Esophagus squamous epithelium (tissue), 5 donors: Measurements from ENCODE around the gene INPP5E. TPM values are rescaled to one million over a fixed set of nuclear protein-coding genes. Genes with fewer than 3 reads are reported as not detected.

Experiments
- DNase-seq: peaks from one replicate; lab custom pipeline; 2025; lab: John Stamatoyannopoulos, UW
- H3K27ac ChIP-seq, 4 donors: fragments of 200-600 bp; sonication (generic); one replicate each; pipeline ENCODE4 v1.5.1; 2016 to 2019; ENCODE audit warnings: mild to moderate bottlenecking in 1 of 4
- H3K27me3 ChIP-seq, 4 donors: fragments of 200-600 bp; sonication (generic); 1 replicate in 3 of 4; 2 replicates in 1 of 4; pipeline versions ENCODE4 v1.5.1 to v1.6.0; 2017 to 2021; ENCODE audit warnings: antibody characterized with exemption in 1 of 4
- H3K36me3 ChIP-seq, 3 donors: fragments of 200-600 bp; sonication (generic); one replicate each; pipeline ENCODE4 v1.5.1; 2016 to 2019
- H3K4me1 ChIP-seq, 3 donors: fragments of 200-600 bp; sonication (generic); one replicate each; pipeline ENCODE4 v1.5.1; 2017 to 2019
- H3K4me3 ChIP-seq, 4 donors: fragments of 200-600 bp; sonication (generic); 1 replicate in 3 of 4; 2 replicates in 1 of 4; pipeline ENCODE4 v1.5.1; 2016 to 2019; ENCODE audit warnings: mild to moderate bottlenecking in 2 of 4, moderate library complexity in 1 of 4
- H3K9me3 ChIP-seq, 3 donors: fragments of 200-600 bp; sonication (generic); one replicate each; pipeline ENCODE4 v1.5.1; 2016 to 2019
- CTCF ChIP-seq, 6 experiments: fragments of 450-650 bp in 4 of 6; fragments of 200-600 bp in 2 of 6; sonication (generic) in 2 of 6; IDR thresholded peaks; one replicate each; pipeline ENCODE4 v1.5.1; 2016 to 2019; ENCODE audit warnings: antibody characterized with exemption in 6 of 6, mild to moderate bottlenecking in 4 of 6, moderate library complexity in 4 of 6
- POLR2A ChIP-seq, 4 donors: fragments of 450-650 bp; IDR thresholded peaks; one replicate each; pipeline ENCODE4 v1.6.1; 2017; ENCODE audit warnings: antibody characterized with exemption in 4 of 4, mild to moderate bottlenecking in 4 of 4, moderate library complexity in 3 of 4
- WGBS, 2 donors: methylation state at CpG; one replicate each; pipeline ENCODE4 v1.1.5; 2018; 5-methylcytosine and 5-hydroxymethylcytosine counted together
- intact Hi-C: fragments of 100-400 bp; cut with DNase I; formaldehyde crosslinking; loops from one replicate; pipeline ENCODE4 v1.15.0; 2022
- total RNA-seq, 4 donors: library from RNA; depleted of rRNA; stranded (reverse); fragments of >200 nt; gene quantifications; one replicate each; pipeline ENCODE4 v1.1.0, GENCODE V29; 2016
- donor health status: DM: yes; HTN: yes; CAD: no.

Gene INPP5E
- total RNA-seq, 4 donors from 2014 or later, result 6.2 to 7.8 (median 7.5) TPM

GRCh38 chr9:136445799-136446198 is 6.2 kb upstream of the INPP5E start:
- H3K27me3 ChIP-seq, result no peaks in the 10 kb centered on the region
- no peak for TF ChIP-seq POLR2A (IDR thresholded peaks at IDR 0.05)
- no peak for TF ChIP-seq CTCF (IDR thresholded peaks at IDR 0.05)
- H3K36me3 ChIP-seq, result peaks cover 27 to 100% (median 66%) of the 10 kb centered on the region in 3 donors
- WGBS, 2 donors, result 88% methylated on average over 7 of the region's 7 CpGs
- H3K4me3 ChIP-seq, result no peak overlapping the region
- H3K27ac ChIP-seq, result no peak overlapping the region
- H3K4me1 ChIP-seq, result no peaks in the 10 kb centered on the region
- intact Hi-C loops, result no loop called here
- H3K9me3 ChIP-seq, result no peaks in the 10 kb centered on the region
- DNase-seq, result no peak

GRCh38 chr9:136444102-136444501 is 4.5 kb upstream of the INPP5E start:
- no peaks in the 10 kb centered on the region for H3K9me3 ChIP-seq
- H3K4me3 ChIP-seq, result no peak overlapping the region
- WGBS, 2 donors, result 83 to 94% methylated on average over 6 to 18 of the region's 20 CpGs
- no peak for TF ChIP-seq CTCF (IDR thresholded peaks at IDR 0.05)
- TF ChIP-seq POLR2A (IDR thresholded peaks at IDR 0.05), result no peak
- DNase-seq, result no peak
- no peak overlapping the region for H3K27ac ChIP-seq
- H3K36me3 ChIP-seq, result peaks cover 27 to 88% (median 50%) of the 10 kb centered on the region in 3 donors
- peaks cover 5 to 8% (median 5%) of the 10 kb centered on the region in 3 donors for H3K4me1 ChIP-seq
- H3K27me3 ChIP-seq, result no peaks in the 10 kb centered on the region
- intact Hi-C loops, result no loop called here

GRCh38 chr9:136443687-136444086 is 4.0 kb upstream of the INPP5E start:
- Histone ChIP-seq H3K27me3 (no peaks in the 10 kb centered on the region), H3K4me3 (no peak overlapping the region), H3K36me3 (peaks cover 23 to 83% (median 50%) of the 10 kb centered on the region in 3 donors), H3K9me3 (no peaks in the 10 kb centered on the region), H3K27ac (no peak overlapping the region), H3K4me1 (peaks cover 5 to 12% (median 5%) of the 10 kb centered on the region in 3 donors)
- no peak for DNase-seq
- TF ChIP-seq CTCF (IDR thresholded peaks at IDR 0.05) (no peak), POLR2A (IDR thresholded peaks at IDR 0.05) (no peak)
- intact Hi-C loops, result no loop called here
- WGBS, 2 donors, result 80 to 96% methylated on average over 6 to 7 of the region's 7 CpGs

DNA sequence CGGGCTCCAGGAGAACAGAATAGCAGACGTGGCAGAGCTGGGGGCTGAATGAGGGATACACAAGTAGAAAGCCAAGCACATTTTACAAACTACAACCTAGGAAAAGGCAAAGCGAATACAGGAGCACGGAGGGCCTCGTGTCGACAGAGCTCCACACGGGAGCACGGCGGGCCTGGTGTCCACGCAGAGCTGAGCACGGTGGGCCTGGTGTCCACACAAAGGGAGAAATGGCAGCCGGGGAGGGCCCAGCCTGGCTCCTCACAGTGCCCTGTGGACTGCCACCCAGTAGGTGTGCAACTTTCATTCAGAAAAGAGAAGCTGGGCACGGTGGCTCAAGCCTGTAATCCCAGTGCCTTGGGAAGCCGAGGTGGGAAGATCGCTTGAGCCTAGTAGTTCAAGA is 3.4 kb upstream of the INPP5E start:
- no peak for DNase-seq
- Histone ChIP-seq H3K27me3 (no peaks in the 10 kb centered on the region), H3K4me1 (peaks cover 5 to 18% (median 9%) of the 10 kb centered on the region in 3 donors), H3K9me3 (no peaks in the 10 kb centered on the region), H3K4me3 (no peak overlapping the region), H3K27ac (no peak overlapping the region), H3K36me3 (peaks cover 21 to 77% (median 44%) of the 10 kb centered on the region in 3 donors)
- intact Hi-C loops, result no loop called here
- 91 to 95% methylated on average over 12 to 15 of the region's 15 CpGs for WGBS, 2 donors
- TF ChIP-seq CTCF (IDR thresholded peaks at IDR 0.05), result no peak
- TF ChIP-seq POLR2A (IDR thresholded peaks at IDR 0.05), result no peak

DNA sequence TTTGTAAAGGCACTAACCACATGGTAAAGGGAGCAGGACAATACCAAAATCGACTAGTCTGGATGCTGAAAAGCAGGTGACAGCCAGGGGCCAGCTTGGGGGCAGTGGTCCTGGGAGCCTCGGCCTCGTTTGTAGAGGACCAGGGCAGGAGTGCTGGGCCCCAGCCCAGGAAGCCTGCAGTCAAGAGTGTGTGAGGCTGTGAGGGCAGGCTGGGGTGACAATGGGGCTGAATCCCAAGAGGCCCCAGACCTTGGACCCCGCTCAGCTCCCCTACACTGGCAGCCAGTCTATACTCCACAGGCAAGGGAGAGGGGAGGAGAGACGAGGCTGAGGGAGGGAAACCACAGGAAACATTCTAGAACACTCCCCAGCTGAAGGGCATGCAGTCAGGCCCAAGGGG is 2.6 kb upstream of the INPP5E start:
- WGBS, 2 donors, result 71 to 100% methylated on average over 2 to 3 of the region's 5 CpGs
- intact Hi-C loops, result no loop called here
- H3K4me1 ChIP-seq, result peaks cover 11 to 26% (median 17%) of the 10 kb centered on the region in 3 donors

More for the DNA sequence above, 2.6 kb upstream of the INPP5E start:
- Histone ChIP-seq H3K36me3 (peaks cover 16 to 69% (median 39%) of the 10 kb centered on the region in 3 donors), H3K27ac (no peak overlapping the region), H3K4me3 (no peak overlapping the region), H3K27me3 (no peaks in the 10 kb centered on the region), H3K9me3 (no peaks in the 10 kb centered on the region)
- DNase-seq, result no peak
- no peak for TF ChIP-seq CTCF (IDR thresholded peaks at IDR 0.05)
- no peak for TF ChIP-seq POLR2A (IDR thresholded peaks at IDR 0.05)
